Type B pancreatic cell (in vitro differentiated cells): ENCODE measurements around the gene E2F3. TPM values are rescaled to one million over a fixed set of nuclear protein-coding genes. Genes with fewer than 3 reads are reported as not detected.

Source experiments
- DNase-seq: peaks from one replicate; pipeline ENCODE4 v3.0.0; 2021; ENCODE audit warnings: mixed read lengths; ENCODE audit not compliant: unreplicated experiment; ENCODE audit errors: extremely low spot score
- H3K27ac Mint-ChIP-seq: 2 replicates; pipeline ENCODE4 v1.8.0; 2021; ENCODE audit warnings: mild to moderate bottlenecking, mixed read lengths
- H3K27me3 Mint-ChIP-seq: 2 replicates; pipeline ENCODE4 v1.8.0; 2021; ENCODE audit warnings: mixed read lengths
- H3K36me3 Mint-ChIP-seq: 2 replicates; pipeline ENCODE4 v1.8.0; 2021; ENCODE audit warnings: mixed read lengths
- H3K4me1 Mint-ChIP-seq: one replicate; pipeline ENCODE4 v1.8.0; 2021; ENCODE audit warnings: mixed read lengths; ENCODE audit not compliant: unreplicated experiment
- H3K4me3 Mint-ChIP-seq: 2 replicates; pipeline ENCODE4 v1.8.0; 2021; ENCODE audit warnings: mild to moderate bottlenecking, mixed read lengths
- H3K9me3 Mint-ChIP-seq: 2 replicates; pipeline ENCODE4 v1.8.0; 2021; ENCODE audit warnings: mixed read lengths
- CTCF ChIP-seq: fragments of 200-600 bp; sonication (generic); conservative IDR thresholded peaks from 2 replicates; pipeline ENCODE4 v1.5.0; 2021; ENCODE audit warnings: antibody characterized with exemption, mild to moderate bottlenecking
- total RNA-seq: library from RNA; stranded (reverse); gene quantifications from 2 replicates; pipeline ENCODE4 v1.2.1, GENCODE V29; 2021; ENCODE audit warnings: low replicate concordance

The E2F3 gene
- total RNA-seq, 1 donor from 2014 or later, result 21.0 TPM

GRCh38 chr6:20417819-20418218, 16.1 kb downstream of the E2F3 start:
- Mint-ChIP-seq H3K4me1 (peaks cover 16% of the 10 kb centered on the region), H3K36me3 (peaks cover 26% of the 10 kb centered on the region), H3K4me3 (no peak overlapping the region), H3K27me3 (no peaks in the 10 kb centered on the region), H3K27ac (peak overlapping the region; percentile 36), H3K9me3 (peaks cover 9% of the 10 kb centered on the region)
- TF ChIP-seq CTCF, result no peak
- DNase-seq, result no peak

GRCh38 chr6:20426177-20427082, 24.8 kb downstream of the E2F3 start:
- Mint-ChIP-seq H3K27me3 (no peaks in the 10 kb centered on the region), H3K4me3 (no peak overlapping the region), H3K4me1 (peaks cover 9% of the 10 kb centered on the region), H3K9me3 (peaks cover 8% of the 10 kb centered on the region), H3K36me3 (peaks cover 22% of the 10 kb centered on the region), H3K27ac (no peak overlapping the region)
- TF ChIP-seq CTCF, result no peak
- no peak for DNase-seq

- no peak overlapping the region for H3K4me3 Mint-ChIP-seq
- H3K27ac Mint-ChIP-seq, result peak overlapping the region; percentile 63
- TF ChIP-seq CTCF, result no peak
- H3K36me3 Mint-ChIP-seq, result peaks cover 25% of the 10 kb centered on the region
- DNase-seq, result no peak
- H3K4me1 Mint-ChIP-seq, result peaks cover 16% of the 10 kb centered on the region
- H3K9me3 Mint-ChIP-seq, result peaks cover 5% of the 10 kb centered on the region
- no peaks in the 10 kb centered on the region for H3K27me3 Mint-ChIP-seq
Observed at GRCh38 chr6:20427856-20428255, 26.2 kb downstream of the E2F3 start.

- TF ChIP-seq CTCF, result no peak
Observed at GRCh38 chr6:20432692-20433091, 31.0 kb downstream of the E2F3 start.

GRCh38 chr6:20433321-20433720, 31.6 kb downstream of the E2F3 start:
- no peak for DNase-seq
- no peaks in the 10 kb centered on the region for H3K27me3 Mint-ChIP-seq
- H3K36me3 Mint-ChIP-seq, result peaks cover 31% of the 10 kb centered on the region
- peaks cover 15% of the 10 kb centered on the region for H3K4me1 Mint-ChIP-seq
- no peaks in the 10 kb centered on the region for H3K9me3 Mint-ChIP-seq
- no peak for TF ChIP-seq CTCF
- no peak overlapping the region for H3K27ac Mint-ChIP-seq
- H3K4me3 Mint-ChIP-seq, result no peak overlapping the region

More at GRCh38 chr6:20432692-20433091, 31.0 kb downstream of the E2F3 start:
- no peak overlapping the region for H3K27ac Mint-ChIP-seq
- peaks cover 17% of the 10 kb centered on the region for H3K4me1 Mint-ChIP-seq
- peaks cover 2% of the 10 kb centered on the region for H3K9me3 Mint-ChIP-seq
- H3K4me3 Mint-ChIP-seq, result no peak overlapping the region
- H3K27me3 Mint-ChIP-seq, result no peaks in the 10 kb centered on the region
- DNase-seq, result no peak
- H3K36me3 Mint-ChIP-seq, result peaks cover 33% of the 10 kb centered on the region
